Loucy (cell line): ENCODE data around the gene MARCHF6.
"Not testable (repeated sequence)": the region's sequence is repeated elsewhere in the genome, so short reads cannot be mapped to it uniquely, and the experiment has no call there.

ENCODE experiments used
- H2AFZ ChIP-seq: fragments of 200-600 bp; sonication (generic); 2 replicates; pipeline ENCODE4 v1.6.0; 2016; ENCODE audit warnings: antibody characterized with exemption, mild to moderate bottlenecking, low read length, moderate library complexity
- H3F3A ChIP-seq: fragments of 200-600 bp; 2 replicates; pipeline ENCODE4 v1.6.0; 2016; ENCODE audit warnings: antibody characterized with exemption, low read depth, mild to moderate bottlenecking
- H3K27me3 ChIP-seq: fragments of 200-600 bp; sonication (generic); 2 replicates; pipeline ENCODE4 v1.6.1; 2014; ENCODE audit warnings: low read length, mild to moderate bottlenecking; ENCODE audit not compliant: insufficient read depth, poor library complexity, severe bottlenecking
- H3K36me3 ChIP-seq: fragments of 200-600 bp; sonication (generic); 2 replicates; pipeline ENCODE4 v1.6.1; 2016; ENCODE audit warnings: low read length; ENCODE audit not compliant: insufficient read depth
- H3K4me1 ChIP-seq: fragments of 200-600 bp; sonication (generic); 2 replicates; pipeline ENCODE4 v1.5.1; 2014; ENCODE audit warnings: low read length, mild to moderate bottlenecking; ENCODE audit not compliant: insufficient read depth, poor library complexity, severe bottlenecking
- H3K4me2 ChIP-seq: fragments of 200-600 bp; sonication (generic); 2 replicates; pipeline ENCODE4 v1.6.0; 2014; ENCODE audit warnings: antibody characterized with exemption, low read length, low read depth, mild to moderate bottlenecking; ENCODE audit not compliant: poor library complexity, severe bottlenecking
- H3K4me3 ChIP-seq: fragments of 200-600 bp; sonication (generic); 2 replicates; pipeline ENCODE4 v1.5.1; 2014; ENCODE audit warnings: low read length, mild to moderate bottlenecking, mixed read lengths; ENCODE audit not compliant: poor library complexity, severe bottlenecking
- H3K79me2 ChIP-seq: fragments of 200-600 bp; sonication (generic); 2 replicates; pipeline ENCODE4 v1.6.1; 2014; ENCODE audit warnings: low read length; ENCODE audit not compliant: insufficient read depth
- H3K9ac ChIP-seq: fragments of 200-600 bp; sonication (generic); 2 replicates; pipeline ENCODE4 v1.6.0; 2014; ENCODE audit warnings: mild to moderate bottlenecking, low read depth, low read length, moderate library complexity; ENCODE audit not compliant: poor library complexity, severe bottlenecking
- H3K9me2 ChIP-seq: fragments of 200-600 bp; sonication (generic); replicated peaks from 2 replicates; pipeline ENCODE4 v1.6.1; 2016; ENCODE audit warnings: low read depth, low read length, mixed read lengths
- H3K9me3 ChIP-seq: fragments of 200-600 bp; sonication (generic); 2 replicates; pipeline ENCODE4 v1.6.1; 2014; ENCODE audit warnings: mild to moderate bottlenecking, antibody characterized with exemption, low read length, low read depth; ENCODE audit not compliant: insufficient read depth
- H4K20me1 ChIP-seq: fragments of 200-600 bp; sonication (generic); 2 replicates; pipeline ENCODE4 v1.6.0; 2014; ENCODE audit warnings: antibody characterized with exemption, low read length, mild to moderate bottlenecking; ENCODE audit not compliant: insufficient read depth, poor library complexity, severe bottlenecking
- EZH2phosphoT487 ChIP-seq: fragments of 200-600 bp; IDR thresholded peaks from 2 replicates; pipeline ENCODE4 v1.6.1; 2018; ENCODE audit warnings: antibody characterized with exemption, mild to moderate bottlenecking, moderate library complexity, borderline replicate concordance
- TF ChIP-seq, protein P1 (sequence below): fragments of 200-600 bp; sonication (generic); conservative IDR thresholded peaks from 2 replicates; pipeline ENCODE4 v1.5.1; 2014; ENCODE audit warnings: mild to moderate bottlenecking, antibody characterized with exemption, low read length

Gene MARCHF6

DNA sequence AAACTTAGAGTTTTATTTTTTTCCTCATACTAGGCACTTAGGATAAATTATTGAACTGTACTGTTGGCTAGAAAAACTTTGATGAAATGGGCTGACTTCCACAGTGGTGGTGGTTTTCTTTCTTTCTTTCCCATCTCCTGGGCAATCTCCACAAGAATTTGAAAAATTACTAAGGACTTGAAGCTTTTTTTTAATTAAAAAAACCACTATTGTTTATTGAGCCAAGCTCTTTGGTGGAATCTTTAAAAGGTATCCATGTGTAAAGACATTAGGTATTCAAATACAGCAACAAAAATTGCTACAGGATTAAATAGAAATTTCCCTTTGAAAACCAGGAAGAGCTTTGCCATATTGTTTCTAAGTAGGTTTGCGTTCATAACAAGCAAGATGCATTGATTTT lies 14.1 kb downstream of the MARCHF6 start:
- H3K79me2 ChIP-seq, result peaks cover 99% of the 10 kb centered on the region

DNA sequence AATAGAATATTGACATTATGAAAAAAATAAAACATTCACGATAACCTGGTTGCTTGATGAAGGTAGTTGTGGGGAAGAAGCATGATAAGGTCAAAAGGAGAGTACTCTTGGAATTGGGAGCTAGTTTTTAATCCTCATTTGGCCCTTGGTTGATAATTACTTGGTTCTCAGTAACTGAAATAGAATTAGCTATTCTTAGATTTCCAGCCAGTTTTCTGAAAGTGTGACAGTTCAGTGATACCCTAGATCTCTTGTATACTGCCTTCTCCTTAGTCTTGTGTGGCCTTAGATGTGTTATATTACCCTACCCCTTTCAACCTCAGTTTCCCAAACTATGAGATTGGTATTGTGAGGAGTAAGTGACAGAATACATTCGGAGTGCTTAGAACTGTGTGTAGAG lies 17.4 kb downstream of the MARCHF6 start:
- H3K36me3 ChIP-seq, result no peaks in the 10 kb centered on the region
- H3K9me3 ChIP-seq, result no peaks in the 10 kb centered on the region
- peaks cover 17% of the 10 kb centered on the region for H3K4me1 ChIP-seq
- peaks cover 87% of the 10 kb centered on the region for H4K20me1 ChIP-seq
- no peaks in the 10 kb centered on the region for H3F3A ChIP-seq
- no peak overlapping the region for H3K4me3 ChIP-seq
- H3K9me2 ChIP-seq, result no peaks in the 10 kb centered on the region
- peaks cover 98% of the 10 kb centered on the region for H3K79me2 ChIP-seq
- no peak for TF ChIP-seq EZH2phosphoT487
- TF ChIP-seq, protein P1, sequence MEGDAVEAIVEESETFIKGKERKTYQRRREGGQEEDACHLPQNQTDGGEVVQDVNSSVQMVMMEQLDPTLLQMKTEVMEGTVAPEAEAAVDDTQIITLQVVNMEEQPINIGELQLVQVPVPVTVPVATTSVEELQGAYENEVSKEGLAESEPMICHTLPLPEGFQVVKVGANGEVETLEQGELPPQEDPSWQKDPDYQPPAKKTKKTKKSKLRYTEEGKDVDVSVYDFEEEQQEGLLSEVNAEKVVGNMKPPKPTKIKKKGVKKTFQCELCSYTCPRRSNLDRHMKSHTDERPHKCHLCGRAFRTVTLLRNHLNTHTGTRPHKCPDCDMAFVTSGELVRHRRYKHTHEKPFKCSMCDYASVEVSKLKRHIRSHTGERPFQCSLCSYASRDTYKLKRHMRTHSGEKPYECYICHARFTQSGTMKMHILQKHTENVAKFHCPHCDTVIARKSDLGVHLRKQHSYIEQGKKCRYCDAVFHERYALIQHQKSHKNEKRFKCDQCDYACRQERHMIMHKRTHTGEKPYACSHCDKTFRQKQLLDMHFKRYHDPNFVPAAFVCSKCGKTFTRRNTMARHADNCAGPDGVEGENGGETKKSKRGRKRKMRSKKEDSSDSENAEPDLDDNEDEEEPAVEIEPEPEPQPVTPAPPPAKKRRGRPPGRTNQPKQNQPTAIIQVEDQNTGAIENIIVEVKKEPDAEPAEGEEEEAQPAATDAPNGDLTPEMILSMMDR, result no peak
- H2AFZ ChIP-seq, result no peak overlapping the region
- no peak overlapping the region for H3K4me2 ChIP-seq
- H3K9ac ChIP-seq, result no peak overlapping the region
- H3K27me3 ChIP-seq, result no peaks in the 10 kb centered on the region

More for the DNA sequence above, 14.1 kb downstream of the MARCHF6 start:
- H4K20me1 ChIP-seq, result peaks cover 98% of the 10 kb centered on the region
- H3K4me3 ChIP-seq, result no peak overlapping the region
- H3K4me2 ChIP-seq, result no peak overlapping the region
- H3K36me3 ChIP-seq, result no peaks in the 10 kb centered on the region
- H3K27me3 ChIP-seq, result no peaks in the 10 kb centered on the region
- H3K9me3 ChIP-seq, result no peaks in the 10 kb centered on the region
- no peak overlapping the region for H2AFZ ChIP-seq
- no peaks in the 10 kb centered on the region for H3K9me2 ChIP-seq
- TF ChIP-seq EZH2phosphoT487, result no peak
- TF ChIP-seq, protein P1, result no peak
- H3F3A ChIP-seq, result no peaks in the 10 kb centered on the region
- no peak overlapping the region for H3K9ac ChIP-seq
- peaks cover 10% of the 10 kb centered on the region for H3K4me1 ChIP-seq

DNA sequence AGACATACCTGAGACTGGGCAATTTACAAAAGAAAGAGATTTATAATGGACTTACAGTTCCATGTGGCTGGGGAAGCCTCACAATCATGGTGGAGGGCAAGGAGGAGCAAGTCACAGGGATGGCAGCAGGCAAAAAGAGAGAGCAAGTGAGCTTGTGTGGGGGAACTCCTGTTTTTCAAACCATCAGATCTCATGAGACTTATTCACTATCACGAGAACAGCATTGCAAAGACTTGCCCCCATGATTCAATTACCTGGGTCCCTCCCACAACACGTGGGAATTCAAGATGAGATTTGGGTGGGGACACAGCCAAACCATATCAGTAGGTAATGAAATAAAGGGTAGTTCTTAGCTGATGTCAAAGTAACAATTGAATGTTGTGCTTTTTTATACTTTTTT lies 17.9 kb downstream of the MARCHF6 start:
- H3K4me2 ChIP-seq, H3K9me3 ChIP-seq, H3K36me3 ChIP-seq: not testable (repeated sequence)

More for the DNA sequence above, 17.9 kb downstream of the MARCHF6 start:
- not testable (repeated sequence) for H3F3A ChIP-seq, H3K27me3 ChIP-seq, H2AFZ ChIP-seq, H3K9me2 ChIP-seq, H3K4me3 ChIP-seq, H3K9ac ChIP-seq
- Histone ChIP-seq H4K20me1 (peaks cover 83% of the 10 kb centered on the region), H3K4me1 (peaks cover 19% of the 10 kb centered on the region), H3K79me2 (peaks cover 97% of the 10 kb centered on the region)
